GM19238 (cell line): ENCODE results near the gene BUB1.
"Not testable (repeated sequence)": the region's sequence is repeated elsewhere in the genome, so short reads cannot be mapped to it uniquely, and the experiment has no call there.

ENCODE experiments used
- DNase-seq: peaks from one replicate; pipeline ENCODE4 v3.0.0; 2011; ENCODE audit warnings: low spot score; ENCODE audit not compliant: insufficient read length

Gene BUB1

DNA sequence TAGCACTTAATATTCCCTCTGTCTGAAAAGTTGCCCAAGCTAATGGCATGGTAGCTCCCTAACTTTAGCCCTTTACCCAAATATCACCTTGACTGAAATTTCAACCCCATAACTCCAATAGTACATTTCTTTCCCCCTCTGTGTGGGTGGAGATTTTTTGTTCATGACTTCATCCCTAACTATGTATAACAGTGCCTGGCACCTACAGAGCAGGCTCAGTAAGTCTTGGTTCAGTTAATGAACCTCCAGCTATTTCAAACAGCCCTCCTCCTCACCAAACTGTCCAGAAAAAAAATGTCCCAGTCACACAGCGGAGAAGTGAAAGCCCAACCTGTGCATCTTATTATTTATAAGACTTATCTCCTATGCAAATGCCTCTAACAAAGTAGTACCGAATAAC, 18.6 kb downstream of the BUB1 start:
- DNase-seq: no peak

DNA sequence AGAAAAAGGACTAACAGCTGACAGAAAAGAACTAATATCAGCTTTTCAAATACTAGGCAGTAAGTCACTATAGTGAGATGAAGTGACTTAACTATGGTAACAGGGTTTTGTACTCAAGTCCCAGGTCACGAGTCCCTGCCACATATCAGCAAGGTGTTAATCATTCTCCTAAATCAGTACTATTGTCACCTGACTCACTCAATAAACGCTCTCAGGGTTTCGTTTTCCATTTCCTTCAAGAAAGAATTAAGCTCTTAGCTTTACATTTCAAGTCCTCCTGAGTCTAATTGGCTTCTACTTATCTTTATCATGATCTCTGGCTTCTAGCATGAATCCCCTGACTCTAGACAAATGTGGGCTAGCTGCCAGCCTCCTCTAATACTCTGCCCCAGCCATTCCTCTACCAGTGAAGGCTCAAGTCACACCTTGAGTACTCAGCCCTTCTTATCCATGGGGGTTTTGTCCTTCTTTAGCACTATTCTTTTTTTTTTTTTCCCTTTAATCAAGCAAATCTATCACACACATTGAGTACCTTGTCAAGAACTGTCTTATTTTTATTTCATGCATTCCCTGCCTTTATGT, 20.0 kb downstream of the BUB1 start:
- no peak for DNase-seq

DNA sequence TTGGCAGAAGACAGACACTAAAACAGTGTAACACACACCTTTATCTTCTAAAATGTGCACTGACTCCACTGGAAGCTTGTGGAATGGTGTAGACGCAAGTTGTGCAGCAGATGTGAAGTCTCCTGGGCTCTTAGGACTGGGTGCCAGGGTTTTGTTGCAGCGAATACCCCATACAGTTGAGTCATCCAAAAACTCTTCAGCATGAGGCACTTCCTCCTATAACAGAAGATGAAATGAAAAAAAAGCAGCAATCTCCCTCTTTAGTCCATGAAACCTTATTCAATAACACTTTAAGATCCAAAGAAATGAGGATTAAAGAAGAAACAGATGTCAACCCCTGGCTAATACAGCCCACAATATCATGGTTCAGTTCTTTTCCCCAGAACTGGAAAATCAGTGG, 22.2 kb downstream of the BUB1 start:
- DNase-seq: no peak

DNA sequence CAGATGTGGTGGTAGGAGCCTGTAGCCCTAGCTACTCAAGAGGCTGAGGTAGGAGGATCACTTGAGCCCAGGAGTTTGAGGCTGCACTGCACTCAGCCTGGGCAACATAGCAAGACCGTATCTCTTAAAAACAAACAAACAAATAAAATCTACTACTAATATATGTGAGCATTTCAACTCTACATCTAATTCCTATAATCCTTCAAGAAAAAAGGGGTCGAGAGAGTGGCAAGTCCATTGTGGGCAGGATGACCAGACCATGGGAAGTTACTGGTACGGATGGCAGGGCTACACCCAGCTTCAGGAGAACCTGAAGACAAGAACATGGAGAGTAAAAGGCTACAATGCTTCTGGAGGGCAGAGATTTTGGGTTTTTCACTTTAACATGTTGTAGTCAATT, 24.0 kb downstream of the BUB1 start:
- DNase-seq: no peak

DNA sequence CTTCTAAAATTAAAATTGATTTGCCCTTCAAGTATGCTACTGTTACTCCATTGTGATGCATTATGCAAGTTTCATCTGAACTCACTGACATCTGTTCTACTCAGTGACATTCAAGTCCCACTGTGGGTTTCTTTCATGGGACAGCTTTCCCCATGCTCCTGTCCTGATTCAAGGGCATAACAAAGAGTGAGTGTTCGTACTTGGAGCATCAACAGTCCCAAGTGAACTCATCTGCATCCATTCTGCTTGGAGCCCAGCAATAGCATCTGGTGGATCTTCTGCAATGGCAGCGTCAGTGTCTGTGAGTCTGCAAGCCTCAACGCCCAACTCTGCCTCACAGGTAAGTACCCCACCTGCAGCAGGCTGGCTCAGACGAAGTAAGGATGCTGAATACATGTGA, 27.5 kb downstream of the BUB1 start:
- DNase-seq: no peak

DNA sequence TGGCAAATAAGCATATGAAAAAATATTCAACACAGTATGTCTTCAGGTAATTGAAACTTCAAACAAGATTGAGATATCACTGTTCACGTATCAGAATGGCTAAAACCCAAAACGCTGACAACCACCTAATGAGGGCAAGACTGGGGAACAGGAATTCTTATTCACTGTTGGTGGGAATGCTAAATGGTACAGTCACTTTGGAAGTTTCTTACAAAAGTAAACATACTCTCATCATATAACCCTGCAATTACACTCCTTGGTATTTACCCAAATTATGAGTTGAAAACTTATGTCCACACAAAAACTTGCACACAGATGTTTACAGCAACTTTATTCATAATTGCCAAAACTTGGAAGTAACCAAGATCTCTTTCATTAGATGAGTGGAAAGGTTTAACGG, 30.1 kb downstream of the BUB1 start:
- no peak for DNase-seq

DNA sequence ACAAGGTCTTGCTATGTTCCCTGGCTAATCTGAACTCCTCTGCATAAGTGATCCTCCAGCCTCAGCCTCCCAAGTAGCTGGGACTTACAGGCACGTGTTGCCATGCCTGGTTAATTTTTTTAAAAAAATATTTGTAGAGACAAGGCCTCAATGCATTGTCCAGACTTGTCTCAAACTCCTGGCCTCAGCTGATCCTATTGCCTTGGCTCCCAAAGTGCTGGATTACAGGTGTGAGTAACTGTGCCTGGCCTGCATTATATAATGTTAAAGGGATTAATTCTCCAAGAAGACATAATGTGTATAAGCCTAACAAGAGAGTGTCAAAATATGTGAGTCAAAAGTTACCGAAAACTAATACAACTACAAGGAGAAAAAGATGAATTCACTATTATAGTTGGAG, 32.2 kb downstream of the BUB1 start:
- no peak for DNase-seq

DNA sequence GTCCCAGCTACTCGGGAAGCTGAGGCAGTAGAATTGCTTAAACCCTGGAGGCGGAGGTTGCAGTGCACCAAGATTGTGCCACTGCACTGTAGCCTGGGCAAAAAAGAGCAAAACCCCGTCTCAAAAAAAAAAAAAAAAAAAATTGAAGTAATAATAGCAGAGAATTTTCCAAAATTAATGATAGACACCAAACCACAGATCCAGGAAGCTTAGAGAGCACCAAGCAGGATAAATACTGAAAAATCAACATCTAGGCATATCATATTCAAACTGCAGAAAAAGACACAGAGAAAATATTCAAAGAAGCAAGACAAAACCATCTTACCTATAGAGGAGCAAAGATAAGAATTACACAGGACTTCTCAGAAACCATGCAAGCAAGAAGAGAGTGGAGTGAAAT, 33.5 kb downstream of the BUB1 start:
- DNase-seq: no peak

DNA sequence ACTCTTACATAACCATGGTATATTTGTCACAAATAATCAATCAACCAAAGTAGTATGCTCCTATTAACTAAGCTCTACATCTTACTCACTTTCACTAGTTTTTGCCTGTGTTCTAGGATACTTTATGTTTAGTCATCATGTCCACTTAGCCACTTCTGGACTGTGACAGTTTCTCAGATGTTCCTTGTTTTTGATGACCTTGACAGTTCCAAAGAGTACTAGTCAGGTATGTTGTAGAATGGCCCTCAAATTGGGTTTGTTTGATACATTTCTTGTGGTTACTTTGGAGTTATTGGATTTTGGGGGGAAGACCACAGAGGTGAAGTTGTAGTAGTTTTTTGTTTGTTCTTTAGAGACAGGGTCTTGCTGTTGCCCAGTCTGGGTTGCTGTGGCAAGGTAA, 35.5 kb downstream of the BUB1 start:
- no peak for DNase-seq

DNA sequence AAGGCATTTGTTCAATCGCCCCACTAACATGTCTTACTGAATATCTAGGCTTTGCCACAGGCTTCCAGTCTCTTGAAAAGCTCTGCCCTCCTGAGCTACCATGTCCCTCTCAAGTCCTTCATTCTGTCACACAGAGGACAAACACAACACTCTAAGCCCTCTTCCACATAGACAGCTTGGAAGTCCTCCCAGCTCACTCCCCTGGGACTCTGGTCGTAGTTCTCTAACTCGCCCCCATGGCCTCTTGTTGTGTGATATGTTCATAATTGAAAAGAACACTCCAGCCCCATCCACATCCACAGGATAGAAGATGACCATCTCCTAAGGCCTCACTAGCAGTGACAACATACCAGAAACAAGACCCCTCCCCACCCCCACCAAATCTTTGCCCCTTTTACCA, 37.9 kb downstream of the BUB1 start:
- DNase-seq: no peak

DNA sequence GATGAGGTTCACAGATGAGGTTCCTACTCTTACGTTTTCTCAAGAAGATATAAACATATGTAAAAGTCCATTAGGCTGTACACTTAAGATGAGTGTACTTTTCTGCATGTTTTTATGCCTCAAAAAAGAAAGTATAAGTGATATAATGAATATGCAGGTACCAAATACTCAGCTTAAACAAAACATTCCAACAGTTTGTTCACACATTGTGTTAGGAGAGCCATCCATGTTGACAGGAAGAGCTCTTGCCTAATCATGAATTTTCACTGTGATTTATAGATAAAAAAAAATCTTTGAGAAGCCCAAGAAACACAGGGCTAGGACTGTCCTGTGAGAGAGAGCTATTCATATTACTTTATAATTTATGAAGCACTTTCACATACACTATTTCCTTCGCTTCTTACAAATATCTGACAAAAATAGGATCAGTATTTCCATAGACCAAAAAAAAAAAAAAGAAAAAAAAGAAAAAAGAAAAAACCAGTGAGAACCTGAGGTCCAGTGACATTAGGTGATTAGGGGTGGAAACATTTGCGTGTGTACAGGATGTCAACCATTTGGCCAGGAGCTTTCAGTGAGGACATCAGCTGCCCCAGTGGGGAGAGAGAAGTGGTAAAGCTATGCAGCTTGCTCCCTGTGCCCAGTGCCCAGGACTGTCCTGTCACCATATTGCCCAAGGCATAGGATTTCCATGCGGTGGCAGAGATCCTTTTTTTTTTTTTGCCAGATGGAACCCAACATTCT, 38.7 kb downstream of the BUB1 start:
- DNase-seq: no peak

DNA sequence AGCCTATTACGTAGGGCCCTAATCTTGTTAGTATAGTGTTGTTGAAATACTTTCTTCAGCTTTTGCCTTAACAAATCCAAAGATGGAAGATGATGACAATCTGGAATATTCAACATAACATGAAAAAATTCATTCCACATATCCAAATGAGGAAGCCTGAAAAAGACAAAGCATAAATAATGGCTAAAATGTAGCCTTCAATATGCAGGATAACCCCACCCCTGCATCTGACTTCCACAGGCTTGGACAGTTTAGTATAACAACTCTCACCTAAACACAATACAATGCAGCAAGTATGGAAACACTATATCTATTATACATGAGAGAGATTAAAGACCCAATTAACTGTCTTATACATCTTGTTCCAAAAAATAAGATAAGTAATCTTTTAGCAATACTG, 39.9 kb downstream of the BUB1 start:
- DNase-seq: no peak

DNA sequence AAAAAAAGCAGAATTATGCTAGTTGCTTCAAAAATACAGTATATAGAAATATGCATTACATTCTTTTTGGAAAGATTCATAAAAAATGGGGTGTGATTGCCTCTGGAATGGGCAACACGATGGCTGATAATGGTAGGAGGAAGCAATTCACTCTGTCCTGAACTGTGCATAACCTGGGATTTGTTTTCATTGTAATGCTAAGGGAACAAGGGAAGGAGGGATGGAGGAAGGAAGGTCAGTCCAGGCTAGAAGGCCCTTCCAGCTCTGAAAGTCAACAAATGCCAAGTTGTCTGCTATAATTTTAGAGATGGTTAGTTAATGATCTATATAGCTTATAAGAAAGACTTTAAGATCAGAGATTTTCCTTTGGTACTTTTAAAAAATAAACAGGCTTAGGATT, 40.8 kb downstream of the BUB1 start:
- DNase-seq: no peak

DNA sequence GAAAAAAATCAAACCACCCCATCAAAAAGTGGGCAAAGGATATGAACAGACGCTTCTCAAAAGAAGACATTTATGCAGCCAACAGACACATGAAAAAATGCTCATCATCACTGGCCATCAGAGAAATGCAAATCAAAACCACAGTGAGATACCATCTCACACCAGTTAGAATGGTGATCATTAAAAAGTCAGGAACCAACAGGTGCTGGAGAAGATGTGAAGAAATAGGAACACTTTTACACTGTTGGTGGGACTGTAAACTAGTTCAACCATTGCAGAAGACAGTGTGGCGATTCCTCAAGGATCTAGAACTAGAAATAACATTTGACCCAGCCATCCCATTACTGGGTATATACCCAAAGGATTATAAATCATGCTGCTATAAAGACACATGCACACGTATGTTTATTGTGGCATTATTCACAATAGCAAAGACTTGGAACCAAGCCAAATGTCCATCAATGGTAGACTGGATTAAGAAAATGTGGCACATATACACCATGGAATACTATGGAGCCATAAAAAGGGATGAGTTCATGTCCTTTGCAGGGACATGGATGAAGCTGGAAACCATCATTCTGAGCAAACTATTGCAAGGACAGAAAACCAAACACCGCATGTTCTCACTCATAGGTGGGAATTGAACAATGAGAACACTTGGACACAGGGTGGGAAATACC, 41.8 kb downstream of the BUB1 start:
- DNase-seq: not testable (repeated sequence)

DNA sequence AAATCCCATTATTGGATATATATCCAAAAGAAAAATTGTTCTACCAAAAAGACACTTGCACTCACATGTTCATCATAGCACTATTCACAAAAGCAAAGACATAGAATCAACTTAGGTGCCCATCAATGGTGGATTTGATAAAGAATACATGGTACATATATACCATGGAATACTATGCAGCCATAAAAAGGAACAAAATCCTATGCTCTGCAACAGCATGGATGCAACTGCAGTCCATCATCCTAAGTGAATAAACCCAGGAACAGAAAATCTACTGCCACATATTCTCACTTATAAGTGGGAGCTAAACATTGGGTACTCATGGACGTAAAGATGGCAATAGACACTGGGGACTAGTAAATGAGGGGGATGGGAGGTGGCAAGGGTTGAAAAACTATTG, 50.5 kb downstream of the BUB1 start:
- not testable (repeated sequence) for DNase-seq

DNA sequence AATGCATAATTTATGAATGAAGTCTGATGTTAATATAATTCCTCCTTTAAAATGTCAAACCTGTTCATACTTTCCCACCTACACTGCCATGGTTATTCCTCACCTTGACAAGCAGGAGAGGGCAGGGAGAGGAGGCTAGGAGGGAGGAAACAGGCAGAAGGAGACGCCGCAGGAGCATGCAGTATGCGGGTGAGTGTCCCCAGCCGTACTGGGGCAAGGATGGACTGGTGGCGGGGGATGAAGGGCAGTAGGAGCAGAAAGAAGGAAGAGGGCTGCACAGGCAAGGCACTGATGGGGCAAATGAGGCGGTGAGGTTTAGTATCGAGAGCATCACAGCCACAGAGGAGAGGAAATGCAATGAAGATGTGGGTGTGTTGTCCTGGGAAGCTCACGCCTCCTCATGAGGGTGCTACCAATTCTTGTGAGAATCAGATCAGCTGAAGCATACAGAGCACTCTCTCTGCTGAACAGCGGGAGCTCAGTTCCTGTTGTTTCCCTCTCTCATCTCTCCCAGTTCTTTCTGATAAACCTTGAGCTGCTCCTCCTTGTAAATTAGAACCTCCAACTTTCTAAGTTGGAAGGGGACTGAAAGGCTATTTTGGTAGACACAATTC, 58.4 kb downstream of the BUB1 start:
- not testable (repeated sequence) for DNase-seq

DNA sequence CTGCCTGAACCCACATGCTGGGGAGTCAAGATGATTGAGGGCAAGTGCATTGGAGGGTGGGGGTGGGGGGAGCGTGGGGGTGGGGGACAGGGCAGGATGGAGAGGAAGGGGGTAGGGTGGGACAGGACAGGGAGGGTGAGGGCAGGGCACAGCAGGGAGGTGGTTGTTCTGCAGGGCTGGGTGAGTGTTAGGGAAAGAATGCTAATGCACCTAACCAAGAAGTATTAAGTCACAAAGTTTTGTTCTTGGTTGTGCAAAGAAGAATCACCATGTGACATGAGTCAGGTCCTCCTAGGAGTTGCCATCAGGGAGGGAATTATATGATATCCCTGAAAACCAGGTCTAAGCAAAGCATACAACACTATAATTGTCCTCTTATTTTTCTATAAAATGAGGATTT, 63.9 kb downstream of the BUB1 start:
- not testable (repeated sequence) for DNase-seq

DNA sequence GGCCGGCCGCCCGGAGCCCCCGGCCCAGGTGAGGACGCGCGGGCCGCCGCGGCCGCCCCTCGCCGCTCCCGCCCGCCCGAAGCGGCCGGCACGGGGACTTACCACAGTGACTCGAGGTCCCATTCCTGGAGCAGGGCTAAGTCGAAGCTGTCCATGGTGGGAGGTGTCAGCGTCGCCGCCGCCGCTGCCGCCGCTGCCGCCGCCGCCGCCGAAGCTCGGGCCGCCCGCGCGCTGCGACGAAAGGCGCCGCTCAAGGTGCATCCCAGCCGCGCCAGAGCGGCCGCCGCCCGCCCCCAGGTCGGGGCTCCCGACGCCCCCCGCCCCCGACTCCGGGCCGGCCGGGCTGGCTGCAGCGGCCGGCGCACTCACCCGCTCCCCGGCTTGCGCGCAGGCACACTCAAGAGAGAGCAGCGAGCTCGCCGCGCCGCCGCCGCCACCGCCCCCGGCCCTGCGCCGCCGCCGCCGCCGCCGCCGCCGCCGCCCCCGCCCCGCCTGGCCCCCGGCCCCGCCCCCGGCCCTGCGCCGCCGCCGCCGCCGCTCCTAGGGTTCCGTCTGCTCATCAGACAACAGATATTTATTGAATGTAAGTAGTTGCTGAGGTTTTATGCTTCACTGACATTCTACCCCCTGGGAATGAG, 67.1 kb downstream of the BUB1 start:
- not testable (repeated sequence) for DNase-seq

DNA sequence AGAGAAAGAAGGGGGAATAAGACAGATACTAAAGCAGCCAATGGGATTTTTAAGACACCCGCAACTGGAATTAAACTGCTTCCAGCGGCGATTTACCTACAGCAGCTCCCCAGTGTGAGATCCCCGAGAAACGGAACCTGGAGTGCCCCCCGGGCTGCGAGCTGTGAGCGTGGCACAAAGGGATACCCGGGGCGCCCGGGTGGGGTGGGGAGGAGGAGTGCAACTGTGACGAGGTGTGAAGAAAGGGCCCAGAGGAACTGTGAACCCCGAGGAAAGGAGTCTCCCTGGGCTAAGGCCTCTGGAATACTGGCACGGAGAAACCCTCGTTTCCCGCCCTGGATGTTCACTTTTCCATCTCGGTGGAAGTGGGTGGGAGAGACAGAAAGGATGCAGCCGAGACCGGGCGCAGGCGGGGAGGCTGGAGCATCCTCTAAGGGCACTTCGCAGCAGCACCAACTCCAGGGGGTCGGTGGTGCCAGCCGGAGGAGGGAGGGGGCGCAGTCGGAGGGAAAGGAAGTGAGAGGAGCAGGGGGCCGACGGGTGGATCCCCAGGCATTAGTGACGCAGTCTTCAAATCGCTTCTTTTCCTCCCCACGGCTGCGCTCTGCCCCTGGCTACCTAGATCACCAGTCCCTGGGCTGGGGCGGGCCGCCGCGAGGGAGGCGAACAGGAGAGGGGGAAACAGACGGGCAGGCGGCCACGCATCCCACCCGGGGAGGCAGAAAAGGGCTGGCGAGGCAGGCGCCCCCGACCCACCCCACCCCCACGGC, 67.8 kb downstream of the BUB1 start:
- DNase-seq: not testable (repeated sequence)

DNA sequence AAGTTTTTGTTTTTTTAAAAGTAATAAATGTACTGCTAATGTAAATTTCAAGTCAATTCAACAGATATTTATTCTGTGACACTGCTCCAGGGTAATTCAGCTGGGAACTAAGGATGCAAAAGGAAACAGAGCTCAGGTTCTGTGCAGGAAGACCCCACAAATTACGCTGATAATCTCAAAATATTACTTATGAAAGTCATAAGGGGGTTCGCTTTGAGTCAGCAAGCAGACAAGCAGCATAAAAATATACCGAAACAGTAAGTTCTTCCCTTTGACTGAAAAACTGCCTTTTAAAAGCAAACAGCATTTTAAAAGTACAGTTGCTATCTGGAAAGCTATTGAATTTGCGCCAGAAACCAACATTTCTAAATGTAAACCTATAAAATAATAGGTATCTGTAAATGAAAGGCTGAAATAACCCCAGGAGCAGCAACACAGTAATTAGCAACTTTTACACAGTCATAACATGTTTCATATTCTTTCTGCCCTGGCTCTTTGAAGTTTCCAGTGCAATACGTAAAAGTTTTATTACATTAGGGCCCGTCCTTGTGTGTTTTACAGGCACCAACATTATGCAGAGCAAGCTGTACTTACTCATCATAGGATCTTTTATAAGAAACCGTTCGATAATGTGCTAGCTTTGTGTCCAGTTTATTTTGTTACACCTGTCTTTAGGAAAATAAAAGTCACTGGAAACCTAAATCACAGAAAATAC, 68.9 kb downstream of the BUB1 start:
- DNase-seq: not testable (repeated sequence)
